H1 (cell line): Measurements from ENCODE around the gene NKAIN2. TPM values are rescaled to one million over a fixed set of nuclear protein-coding genes. Genes with fewer than 3 reads are reported as not detected.

Source experiments
- CTCF ChIA-PET: fragments of 300-600 bp; sonication (Branson Sonifier 250); formaldehyde crosslinking; loops from one replicate; lab custom pipeline; 2021; ENCODE audit not compliant: partially characterized antibody; lab: Charles Lee
- POLR2A ChIA-PET: fragments of 300-600 bp; sonication (Branson Sonifier 250); formaldehyde crosslinking; loops from one replicate; lab custom pipeline; 2021; ENCODE audit warnings: inconsistent platforms; ENCODE audit not compliant: partially characterized antibody; lab: Charles Lee
- DNase-seq, 2 experiments: peaks; one replicate each; pipeline versions ENCODE4 v3.0.0 to v3.0.0-alpha.2; 2010 to 2022; ENCODE audit warnings: low spot score in 2 of 2, low read depth in 1 of 2, mixed read lengths in 1 of 2
- FAIRE-seq: peaks from 2 replicates; lab custom pipeline; 2011; peaks lifted over from hg19 to GRCh38; lab: Jason Lieb, UNC
- H2AFZ ChIP-seq: 2 replicates; pipeline ENCODE4 v1.8.1; 2012; ENCODE audit warnings: low read length, inconsistent platforms
- H2AK5ac ChIP-seq: 2 replicates; pipeline ENCODE4 v1.6.1; 2013; ENCODE audit warnings: low read depth, low read length
- H2BK120ac ChIP-seq: replicated peaks from 2 replicates; pipeline ENCODE3; 2013; ENCODE audit warnings: low read depth, low read length, inconsistent platforms
- H2BK12ac ChIP-seq: 2 replicates; pipeline ENCODE4 v1.6.1; 2013; ENCODE audit warnings: low read depth, low read length
- H2BK15ac ChIP-seq: 2 replicates; pipeline ENCODE4 v1.6.1; 2013; ENCODE audit warnings: low read length
- H2BK20ac ChIP-seq: 2 replicates; pipeline ENCODE4 v1.6.1; 2013; ENCODE audit warnings: low read length
- H2BK5ac ChIP-seq: 2 replicates; pipeline ENCODE4 v1.6.1; 2013; ENCODE audit warnings: low read depth, low read length
- H3K14ac ChIP-seq: 2 replicates; pipeline ENCODE4 v1.6.1; 2013; ENCODE audit warnings: inconsistent platforms; ENCODE audit not compliant: insufficient read length
- H3K18ac ChIP-seq: 2 replicates; pipeline ENCODE4 v1.6.1; 2013; ENCODE audit warnings: low read length; ENCODE audit errors: extremely low read depth
- H3K23ac ChIP-seq: 2 replicates; pipeline ENCODE4 v1.6.1; 2013; ENCODE audit warnings: inconsistent platforms; ENCODE audit not compliant: insufficient read length
- H3K23me2 ChIP-seq: 2 replicates; pipeline ENCODE4 v1.6.1; 2013; ENCODE audit warnings: low read depth, low read length
- H3K27ac ChIP-seq: 2 replicates; pipeline ENCODE4 v1.6.1; 2011; ENCODE audit warnings: low read depth, low read length, inconsistent platforms
- H3K27me3 ChIP-seq, 4 experiments: replicated peaks in 1 of 4; 1 replicate in 1 of 4; 2 replicates in 3 of 4; pipeline versions ENCODE4 v1.6.1 to v1.8.1; 2011 to 2013; ENCODE audit warnings: low read length in 3 of 4, mild to moderate bottlenecking in 3 of 4, inconsistent platforms in 2 of 4, mixed read lengths in 2 of 4, moderate library complexity in 1 of 4; ENCODE audit not compliant: control insufficient read depth in 3 of 4, insufficient read depth in 3 of 4; ENCODE audit errors: extremely low read depth in 1 of 4
- H3K36me3 ChIP-seq, 4 experiments: 2 replicates each; pipeline versions ENCODE4 v1.6.1 to v1.8.1; 2011 to 2013; ENCODE audit warnings: mild to moderate bottlenecking in 4 of 4, low read length in 3 of 4, moderate library complexity in 2 of 4, control low read depth in 1 of 4, inconsistent platforms in 1 of 4; ENCODE audit not compliant: insufficient read depth in 4 of 4, control insufficient read depth in 2 of 4
- H3K4ac ChIP-seq: replicated peaks from 2 replicates; pipeline ENCODE3; 2013; ENCODE audit warnings: low read length, low read depth, mixed read lengths, inconsistent platforms; ENCODE audit not compliant: insufficient read length
- H3K4me1 ChIP-seq, 4 experiments: replicated peaks in 1 of 4; 1 replicate in 1 of 4; 2 replicates in 3 of 4; pipeline versions ENCODE4 v1.6.1 to v1.8.1; 2011 to 2013; ENCODE audit warnings: low read length in 3 of 4, inconsistent platforms in 2 of 4, mixed read lengths in 1 of 4; ENCODE audit not compliant: insufficient read depth in 4 of 4, control insufficient read depth in 3 of 4
- H3K4me2 ChIP-seq, 2 experiments: 2 replicates each; pipeline versions ENCODE4 v1.6.1 to v1.8.1; 2011 to 2013; ENCODE audit warnings: low read depth in 2 of 2, low read length in 2 of 2, control low read depth in 1 of 2, inconsistent platforms in 1 of 2, mild to moderate bottlenecking in 1 of 2; ENCODE audit not compliant: insufficient read depth in 1 of 2
- H3K4me3 ChIP-seq, 4 experiments: fragments of 200-600, 300-600 bp in 1 of 4; sonication (generic), shearing (Covaris generic), sonication (Bioruptor Twin) in 1 of 4; 2 replicates each; pipeline versions ENCODE4 v1.5.1 to v1.8.1; 2011 to 2016; ENCODE audit warnings: low read length in 4 of 4, low read depth in 3 of 4, control low read depth in 2 of 4, inconsistent platforms in 2 of 4, mild to moderate bottlenecking in 2 of 4, mixed read lengths in 1 of 4, moderate library complexity in 1 of 4; ENCODE audit not compliant: insufficient read depth in 2 of 4; ENCODE audit errors: extremely low read depth in 1 of 4
- H3K56ac ChIP-seq: replicated peaks from 2 replicates; pipeline ENCODE3; 2013; ENCODE audit warnings: low read depth, mild to moderate bottlenecking, mixed read lengths, low read length, inconsistent platforms; ENCODE audit not compliant: insufficient read length
- H3K79me1 ChIP-seq: 2 replicates; pipeline ENCODE4 v1.6.1; 2013; ENCODE audit warnings: low read depth, low read length, control low read depth
- H3K79me2 ChIP-seq, 2 experiments: 2 replicates each; pipeline versions ENCODE4 v1.6.1 to v1.8.1; 2012 to 2013; ENCODE audit warnings: low read length in 2 of 2, mild to moderate bottlenecking in 2 of 2, inconsistent platforms in 1 of 2; ENCODE audit not compliant: insufficient read depth in 2 of 2, control insufficient read depth in 1 of 2
- H3K9ac ChIP-seq, 4 experiments: replicated peaks in 1 of 4; 1 replicate in 1 of 4; 2 replicates in 3 of 4; pipeline versions ENCODE4 v1.6.1 to v1.8.1; 2011 to 2013; ENCODE audit warnings: low read depth in 3 of 4, low read length in 3 of 4, control low read depth in 2 of 4, mild to moderate bottlenecking in 2 of 4, moderate library complexity in 2 of 4, inconsistent platforms in 1 of 4; ENCODE audit errors: extremely low read depth in 1 of 4
- H3K9me3 ChIP-seq, 2 experiments: 2 replicates each; pipeline versions ENCODE4 v1.6.1 to v1.8.1; 2012 to 2013; ENCODE audit warnings: mild to moderate bottlenecking in 2 of 2, moderate library complexity in 2 of 2, control low read depth in 1 of 2, inconsistent platforms in 1 of 2, low read depth in 1 of 2, low read length in 1 of 2, mixed read lengths in 1 of 2; ENCODE audit not compliant: insufficient read depth in 2 of 2
- H4K20me1 ChIP-seq, 2 experiments: replicated peaks in 1 of 2; 2 replicates each; pipeline versions ENCODE3 to v1.8.1; 2011 to 2013; ENCODE audit warnings: inconsistent platforms in 2 of 2, low read length in 2 of 2, mild to moderate bottlenecking in 1 of 2; ENCODE audit not compliant: insufficient read depth in 2 of 2, control insufficient read depth in 1 of 2
- H4K5ac ChIP-seq: 2 replicates; pipeline ENCODE4 v1.6.1; 2013; ENCODE audit warnings: low read length, low read depth, mixed read lengths, inconsistent platforms; ENCODE audit not compliant: insufficient read length
- H4K8ac ChIP-seq: 2 replicates; pipeline ENCODE4 v1.8.0; 2013; ENCODE audit warnings: mild to moderate bottlenecking, moderate library complexity, low read length, inconsistent platforms; ENCODE audit not compliant: insufficient read depth; ENCODE audit errors: extremely low read depth
- H4K91ac ChIP-seq: replicated peaks from 2 replicates; pipeline ENCODE3; 2013; ENCODE audit warnings: low read length, mixed read lengths, inconsistent platforms; ENCODE audit not compliant: insufficient read length
- BRCA1 ChIP-seq: IDR thresholded peaks from 2 replicates; pipeline ENCODE4 v1.6.1; 2012; ENCODE audit warnings: low read depth, low read length, improper control_type of control experiment
- CHD2 ChIP-seq: IDR thresholded peaks from 2 replicates; pipeline ENCODE4 v1.6.1; 2012; ENCODE audit warnings: low read length, improper control_type of control experiment
- CREB1 ChIP-seq: IDR thresholded peaks from 2 replicates; pipeline ENCODE4 v1.6.1; 2012; ENCODE audit warnings: inconsistent platforms
- EZH2 ChIP-seq: fragments of 200-600 bp; sonication (generic); IDR thresholded peaks from 2 replicates; pipeline ENCODE4 v1.7.1; 2012; ENCODE audit warnings: low read depth, mild to moderate bottlenecking, moderate library complexity, low read length, inconsistent platforms; ENCODE audit not compliant: severe bottlenecking
- MAFK ChIP-seq: IDR thresholded peaks from 2 replicates; pipeline ENCODE4 v1.6.1; 2012; ENCODE audit warnings: low read depth, mild to moderate bottlenecking, improper control_type of control experiment, low read length
- POLR2AphosphoS5 ChIP-seq: IDR thresholded peaks from 2 replicates; pipeline ENCODE4 v1.6.1; 2011; ENCODE audit warnings: low read depth, low read length
- RNF2 ChIP-seq: fragments of 200-900, 300-1000 bp; sonication (generic); IDR thresholded peaks from 2 replicates; pipeline ENCODE4 v1.7.1; 2016; ENCODE audit warnings: borderline replicate concordance, low read depth, mild to moderate bottlenecking, antibody characterized with exemption, low read length; ENCODE audit not compliant: poor library complexity, severe bottlenecking; ENCODE audit errors: missing control alignments
- SIRT6 ChIP-seq: IDR thresholded peaks from one replicate; pipeline ENCODE4 v1.7.1; 2012; ENCODE audit warnings: low read length, inconsistent platforms
- SIX5 ChIP-seq: IDR thresholded peaks from 2 replicates; pipeline ENCODE4 v1.6.1; 2011; ENCODE audit warnings: mild to moderate bottlenecking, low read depth, low read length
- SRF ChIP-seq: IDR thresholded peaks from 2 replicates; pipeline ENCODE4 v1.6.1; 2011; ENCODE audit warnings: mild to moderate bottlenecking, low read depth, low read length, moderate library complexity
- WGBS, 2 experiments: shearing (Covaris generic) in 1 of 2; methylation state at CpG; one replicate each; pipeline versions ENCODE4 v1.1.6 to v1.1.7; 2013 to 2015; ENCODE audit warnings: low lambda C conversion rate in 2 of 2, mixed read lengths in 2 of 2, inconsistent platforms in 1 of 2, low coverage in 1 of 2, missing lambda C conversion rate in 1 of 2; ENCODE audit not compliant: insufficient replicate concordance in 2 of 2, insufficient coverage in 1 of 2, insufficient read length in 1 of 2; ENCODE audit errors: extremely low coverage in 1 of 2, missing lambda C conversion rate in 1 of 2; 5-methylcytosine and 5-hydroxymethylcytosine counted together
- polyA plus RNA-seq, 7 experiments: library from polyadenylated mRNA; depleted of rRNA in 3 of 7; stranded (reverse) in 5 of 7; unstranded in 2 of 7; fragments of >200 nt in 5 of 7; fragments of 200-250 nt in 2 of 7; gene quantifications; 1 replicate in 5 of 7; 2 replicates in 1 of 7; 4 replicates in 1 of 7; pipeline versions ENCODE4 v1.2.1 to v1.2.3, GENCODE V29; 2011 to 2013; ENCODE audit warnings: missing spikeins in 2 of 7, mixed read lengths in 2 of 7
- total RNA-seq: library from RNA; stranded (reverse); fragmentation: NEBNext Ultra II Directional; extraction: Animal tissue kit (Norgen Biotek cat#: 25700); gene quantifications from 2 replicates; pipeline ENCODE4 v1.2.1, GENCODE V29; 2021
- TF ChIP-seq, protein P1 (sequence below): IDR thresholded peaks from 2 replicates; pipeline ENCODE4 v1.6.1; 2012; ENCODE audit warnings: inconsistent platforms

Gene NKAIN2
- total and polyA plus RNA-seq, 2 of the 8 experiments (the other 6 are each of a cell fraction or from before 2014, with no cell fraction given), result 0.20 to 0.34 TPM

DNA sequence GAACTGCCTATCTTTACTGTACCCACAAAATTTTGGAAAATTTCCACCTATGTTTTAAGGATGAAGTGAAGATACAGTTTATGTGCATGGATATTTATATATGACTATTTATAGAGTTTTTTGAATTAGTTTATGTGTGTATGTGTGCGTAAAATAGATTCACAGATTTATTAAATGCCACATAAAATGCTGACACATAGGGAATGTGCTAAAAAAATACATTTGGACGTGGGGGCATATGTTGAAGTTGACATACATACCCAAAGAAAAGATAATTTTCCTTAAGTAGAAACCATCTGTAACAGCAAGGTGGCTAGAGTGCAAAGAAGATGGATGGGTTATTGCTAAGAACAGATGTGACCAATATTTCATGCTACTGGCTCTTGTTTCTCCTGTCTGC, 856.5 kb downstream of the NKAIN2 start:
- no peak overlapping the region for H2BK120ac ChIP-seq
- no peak overlapping the region for H2AK5ac ChIP-seq
- DNase-seq (no peak), FAIRE-seq (no peak)
- H4K20me1 ChIP-seq, result no peaks in the 10 kb centered on the region
- H3K9ac ChIP-seq, result no peak overlapping the region
- no peak overlapping the region for H4K8ac ChIP-seq
- H3K79me1 ChIP-seq, result no peaks in the 10 kb centered on the region
- H3K36me3 ChIP-seq, result no peaks in the 10 kb centered on the region
- no peak overlapping the region for H2BK12ac ChIP-seq
- no peak overlapping the region for H3K4me3 ChIP-seq
- H2AFZ ChIP-seq, result no peak overlapping the region
- peak overlapping the region in 1 of 2 experiments; percentile 84; a peak in 2 of 4 replicates for H3K4me2 ChIP-seq
- 0 out of 2 replicates have a peak overlapping the region, but pooled peaks have one; percentile 26 for H3K27ac ChIP-seq
- H3K4ac ChIP-seq, result no peak overlapping the region
- ChIA-PET CTCF (interaction anchor here (0.9 to 1.2 kb wide), 5 partner anchors 10 to 98 kb away, joined by 3 to 4 read pairs (median 3); no protein-coding TSS in a partner anchor), POLR2A (no interaction called here)
- H3K23ac ChIP-seq, result peak overlapping the region; percentile 65
- H3K23me2 ChIP-seq, result no peaks in the 10 kb centered on the region; the same call in 1 of the 2 replicates
- H2BK5ac ChIP-seq, result no peak overlapping the region
- no peak overlapping the region for H3K18ac ChIP-seq
- no peak overlapping the region for H4K91ac ChIP-seq
- H3K4me1 ChIP-seq, result peaks cover 4 to 11% (median 10%) of the 10 kb centered on the region in 4 experiments; a peak in 6 of 7 replicates
- no peak overlapping the region for H3K56ac ChIP-seq
- peak overlapping the region; percentile 58 for H4K5ac ChIP-seq
- no peak overlapping the region for H2BK20ac ChIP-seq
- no peaks in the 10 kb centered on the region for H3K27me3 ChIP-seq
- no peak overlapping the region for H3K14ac ChIP-seq
- no peaks in the 10 kb centered on the region for H3K79me2 ChIP-seq
- no peaks in the 10 kb centered on the region for H3K9me3 ChIP-seq
- H2BK15ac ChIP-seq, result no peak overlapping the region
- WGBS, 2 experiments, result 88% methylated on average over 2 of the region's 2 CpGs; no CpG with 5 or more reads in 1 of the 2 experiments
- TF ChIP-seq SRF, result no peak
- TF ChIP-seq SIX5, result no peak
- TF ChIP-seq POLR2AphosphoS5, result no peak
- no peak for TF ChIP-seq EZH2
- TF ChIP-seq RNF2, result no peak
- no peak for TF ChIP-seq CREB1
- TF ChIP-seq, protein P1, sequence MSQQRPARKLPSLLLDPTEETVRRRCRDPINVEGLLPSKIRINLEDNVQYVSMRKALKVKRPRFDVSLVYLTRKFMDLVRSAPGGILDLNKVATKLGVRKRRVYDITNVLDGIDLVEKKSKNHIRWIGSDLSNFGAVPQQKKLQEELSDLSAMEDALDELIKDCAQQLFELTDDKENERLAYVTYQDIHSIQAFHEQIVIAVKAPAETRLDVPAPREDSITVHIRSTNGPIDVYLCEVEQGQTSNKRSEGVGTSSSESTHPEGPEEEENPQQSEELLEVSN, result no peak
- TF ChIP-seq CHD2, result no peak
- TF ChIP-seq MAFK, result no peak
- TF ChIP-seq SIRT6, result no peak
- no peak for TF ChIP-seq BRCA1
